Colonic mucosa (tissue), 4 donors: Measurements from ENCODE around the gene CYP11A1. TPM values are rescaled to one million over a fixed set of nuclear protein-coding genes. Genes with fewer than 3 reads are reported as not detected.
A peak's percentile ranks its signal among the peaks of the same experiment; 100 is the strongest.

Experiments used
- DNase-seq: peaks from one replicate; pipeline ENCODE4 v3.0.0-alpha.2; 2020
- H3K27ac ChIP-seq: fragments of 200-600 bp; one replicate; pipeline ENCODE4 v1.8.0; 2021
- H3K27me3 ChIP-seq: fragments of 200-600 bp; one replicate; pipeline ENCODE4 v1.8.0; 2021
- H3K36me3 ChIP-seq: fragments of 200-600 bp; one replicate; pipeline ENCODE4 v1.8.0; 2021
- H3K4me1 ChIP-seq: fragments of 200-600 bp; one replicate; pipeline ENCODE4 v1.8.0; 2021; ENCODE audit warnings: mild to moderate bottlenecking
- H3K4me3 ChIP-seq: fragments of 200-600 bp; one replicate; pipeline ENCODE4 v1.8.0; 2021
- H3K9ac ChIP-seq, 2 donors: one replicate each; pipeline ENCODE4 v1.7.0; 2013; ENCODE audit warnings: control low read depth in 2 of 2, low read depth in 2 of 2, low read length in 2 of 2
- H3K9me3 ChIP-seq: fragments of 200-600 bp; one replicate; pipeline ENCODE4 v1.8.0; 2021
- CTCF ChIP-seq: fragments of 200-600 bp; IDR thresholded peaks from one replicate; pipeline ENCODE4 v1.8.0; 2022; ENCODE audit warnings: antibody characterized with exemption, mild to moderate bottlenecking
- intact Hi-C: fragments of 100-400 bp; cut with DNase I; formaldehyde crosslinking; loops from one replicate; pipeline ENCODE4 v1.14.1; 2022
- total RNA-seq, 2 donors: library from RNA; stranded (reverse); fragmentation: NEBNext Ultra II Directional in 1 of 2; extraction: Animal tissue kit (Norgen Biotek cat#: 25700) in 1 of 2; gene quantifications; one replicate each; pipeline ENCODE4 v1.2.1, GENCODE V29; 2021
- donor health status: healthy.
- donor health status: DM: no; HTN: no; CAD: no.
- donor health status: DM: no; HTN: no; CAD: no.

CYP11A1 gene
- total RNA-seq, 2 donors from 2014 or later, result 1.3 TPM; not detected in 1

GRCh38 chr15:74322558-74323180, 44.8 kb downstream of the CYP11A1 start:
- H3K4me1 ChIP-seq, result no peaks in the 10 kb centered on the region
- H3K9ac ChIP-seq, result no peak overlapping the region
- no peaks in the 10 kb centered on the region for H3K27me3 ChIP-seq
- intact Hi-C loops, result loop anchor here (5.0 kb wide), 1 partner anchor 195 kb away; no protein-coding TSS in a partner anchor
- DNase-seq, result peak; percentile 46
- no peaks in the 10 kb centered on the region for H3K36me3 ChIP-seq
- H3K4me3 ChIP-seq, result no peak overlapping the region
- H3K9me3 ChIP-seq, result no peaks in the 10 kb centered on the region
- no peak overlapping the region for H3K27ac ChIP-seq
- peak; percentile 58 for TF ChIP-seq CTCF

GRCh38 chr15:74320352-74321247, 46.8 kb downstream of the CYP11A1 start:
- intact Hi-C loops, result loop anchor here (5.0 kb wide), 1 partner anchor 193 kb away; no protein-coding TSS in a partner anchor
- peak; percentile 44 for TF ChIP-seq CTCF

GRCh38 chr15:74319596-74320351, 47.7 kb downstream of the CYP11A1 start:
- no peak for TF ChIP-seq CTCF
- Histone ChIP-seq H3K27me3 (no peaks in the 10 kb centered on the region), H3K36me3 (no peaks in the 10 kb centered on the region), H3K27ac (no peak overlapping the region), H3K4me3 (no peak overlapping the region), H3K9me3 (no peaks in the 10 kb centered on the region), H3K4me1 (no peaks in the 10 kb centered on the region), H3K9ac (no peak overlapping the region)
- DNase-seq, result no peak
- intact Hi-C loops, result loop anchor here (5.0 to 10.0 kb wide), 2 partner anchors 192 to 355 kb away; no protein-coding TSS in a partner anchor

More at GRCh38 chr15:74320352-74321247, 46.8 kb downstream of the CYP11A1 start:
- H3K9me3 ChIP-seq, result no peaks in the 10 kb centered on the region
- no peak overlapping the region for H3K9ac ChIP-seq
- peak; percentile 57 for DNase-seq
- no peak overlapping the region for H3K4me3 ChIP-seq
- no peak overlapping the region for H3K27ac ChIP-seq
- no peaks in the 10 kb centered on the region for H3K4me1 ChIP-seq
- H3K27me3 ChIP-seq, result no peaks in the 10 kb centered on the region
- H3K36me3 ChIP-seq, result no peaks in the 10 kb centered on the region

- intact Hi-C loops, result loop anchor here (10.0 kb wide), 1 partner anchor 354 kb away; no protein-coding TSS in a partner anchor
These were observed 48.3 kb downstream of the CYP11A1 start for GRCh38 chr15:74319138-74319460.

More at GRCh38 chr15:74319138-74319460, 48.3 kb downstream of the CYP11A1 start:
- no peak for DNase-seq
- H3K9ac ChIP-seq, result no peak overlapping the region
- H3K4me3 ChIP-seq, result no peak overlapping the region
- no peaks in the 10 kb centered on the region for H3K27me3 ChIP-seq
- no peaks in the 10 kb centered on the region for H3K4me1 ChIP-seq
- no peak for TF ChIP-seq CTCF
- H3K9me3 ChIP-seq, result no peaks in the 10 kb centered on the region
- H3K27ac ChIP-seq, result no peak overlapping the region
- H3K36me3 ChIP-seq, result no peaks in the 10 kb centered on the region
